ENCODE measurements around the gene ATP10A. TPM values are rescaled to one million over a fixed set of nuclear protein-coding genes. Genes with fewer than 3 reads are reported as not detected.

Gene ATP10A
- total and polyA plus RNA-seq, 2 of the 8 experiments (the other 6 are each of a cell fraction or from before 2014, with no cell fraction given): 2.0 to 2.8 TPM

DNA sequence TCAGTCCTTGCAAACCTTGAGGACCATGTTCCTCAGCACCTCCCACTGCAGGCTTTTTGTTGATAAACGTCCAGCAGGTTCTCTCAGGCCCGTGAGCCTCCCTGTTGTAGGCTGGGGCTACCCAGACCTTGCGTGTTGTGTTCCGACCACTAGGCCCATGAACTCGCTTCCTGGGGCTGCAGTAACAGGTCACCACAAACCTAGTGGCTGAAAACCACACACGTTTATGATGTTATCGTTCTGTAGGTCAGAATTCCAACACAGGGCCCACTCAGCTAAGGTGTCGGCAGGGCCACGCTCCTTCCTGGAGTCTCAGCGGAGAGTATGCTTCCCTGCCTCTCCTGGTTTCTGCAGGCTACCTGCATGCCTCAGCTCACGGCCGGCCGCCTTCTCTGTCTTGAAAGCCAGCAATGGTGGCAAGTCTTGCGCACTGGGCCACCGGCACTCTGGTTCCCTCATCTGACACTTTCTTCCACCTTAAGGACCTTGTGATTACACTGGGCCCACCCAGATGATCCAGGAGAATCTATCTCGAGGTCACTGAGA is 60.8 kb downstream of the ATP10A start:
- H3K4me1 ChIP-seq (replicated peaks in 1 of 4; ENCODE audit: control insufficient read depth in 3 of 4, insufficient read depth in 4 of 4, low read length in 3 of 4): peaks cover 0 to 6% (median 3%) of the 10 kb centered on the region in 4 experiments; a peak in 3 of 7 replicates

More for the DNA sequence above, 60.8 kb downstream of the ATP10A start:
- H3K9ac ChIP-seq (replicated peaks in 1 of 4; ENCODE audit: extremely low read depth in 1 of 4, low read depth in 3 of 4, low read length in 3 of 4): no peak overlapping the region
- CTCF ChIA-PET (ENCODE audit: partially characterized antibody): interaction anchor here (0.7 to 1.9 kb wide), 3 partner anchors 19 to 110 kb away, joined by 3 to 6 read pairs (median 3); no protein-coding TSS in a partner anchor
- DNase-seq (ENCODE audit: low read depth in 1 of 2, low spot score in 2 of 2) (no peak), FAIRE-seq (no peak)
- H3K4me2 ChIP-seq (ENCODE audit: insufficient read depth in 1 of 2, low read depth in 2 of 2, low read length in 2 of 2): no peak overlapping the region
- H4K5ac ChIP-seq (ENCODE audit: insufficient read length, low read depth, low read length): no peak overlapping the region
- H3K23ac ChIP-seq (ENCODE audit: insufficient read length): no peak overlapping the region
- no peak overlapping the region for H4K91ac ChIP-seq (replicated peaks; ENCODE audit: insufficient read length, low read length)
- no peaks in the 10 kb centered on the region for H3K79me2 ChIP-seq (ENCODE audit: control insufficient read depth in 1 of 2, insufficient read depth in 2 of 2, low read length in 2 of 2)
- no peak overlapping the region for H4K8ac ChIP-seq (ENCODE audit: extremely low read depth, insufficient read depth, low read length)
- H3K14ac ChIP-seq (ENCODE audit: insufficient read length): no peak overlapping the region
- H3K56ac ChIP-seq (replicated peaks; ENCODE audit: insufficient read length, low read depth, low read length): no peak overlapping the region
- H3K27ac ChIP-seq (ENCODE audit: low read depth, low read length): no peak overlapping the region
- H3K36me3 ChIP-seq (ENCODE audit: control insufficient read depth in 2 of 4, insufficient read depth in 4 of 4, low read length in 3 of 4): no peaks in the 10 kb centered on the region; a peak in 1 of 8 replicates
- no peaks in the 10 kb centered on the region for H3K27me3 ChIP-seq (replicated peaks in 1 of 4; ENCODE audit: control insufficient read depth in 3 of 4, extremely low read depth in 1 of 4, insufficient read depth in 3 of 4, low read length in 3 of 4)
- no peak overlapping the region for H2BK20ac ChIP-seq (ENCODE audit: low read length)
- no peak overlapping the region for H3K4ac ChIP-seq (replicated peaks; ENCODE audit: insufficient read length, low read depth, low read length)
- H2AK5ac ChIP-seq (ENCODE audit: low read depth, low read length): no peak overlapping the region
- WGBS, 2 experiments (ENCODE audit: extremely low coverage in 1 of 2, insufficient coverage in 1 of 2, insufficient read length in 1 of 2, insufficient replicate concordance in 2 of 2, low coverage in 1 of 2, low lambda C conversion rate in 2 of 2, missing lambda C conversion rate in 1 of 2): 83% methylated on average over 15 of the region's 16 CpGs; no CpG with 5 or more reads in 1 of the 2 experiments
- H2BK5ac ChIP-seq (ENCODE audit: low read depth, low read length): no peak overlapping the region
- 0 out of 2 replicates have a peak overlapping the region, but pooled peaks have one; percentile 9 for H2BK12ac ChIP-seq (ENCODE audit: low read depth, low read length)
- TF ChIP-seq RAD21 (IDR thresholded peaks at IDR 0.05 in 1 of 2, conservative IDR thresholded peaks at IDR 0.05 in 1 of 2; ENCODE audit: low read depth in 2 of 2, low read length in 2 of 2) (no peak), HDAC6 (IDR thresholded peaks at IDR 0.05; ENCODE audit: low read depth, low read length) (no peak), RBBP5 (IDR thresholded peaks at IDR 0.05; ENCODE audit: borderline replicate concordance, low read depth, low read length) (no peak), CHD1 (IDR thresholded peaks at IDR 0.05; ENCODE audit: low read depth, low read length) (no peak), BRCA1 (IDR thresholded peaks at IDR 0.05; ENCODE audit: low read depth, low read length) (no peak), EP300 (IDR thresholded peaks at IDR 0.05; ENCODE audit: borderline replicate concordance in 1 of 2, low read depth in 2 of 2, low read length in 2 of 2) (no peak)
- H3K18ac ChIP-seq (ENCODE audit: extremely low read depth, low read length): no peak overlapping the region
- no peak overlapping the region for H2BK15ac ChIP-seq (ENCODE audit: low read length)
- no peak overlapping the region for H2BK120ac ChIP-seq (replicated peaks; ENCODE audit: low read depth, low read length)
- no peak overlapping the region for H2AFZ ChIP-seq (ENCODE audit: low read length)
- H3K4me3 ChIP-seq (ENCODE audit: extremely low read depth in 1 of 4, insufficient read depth in 2 of 4, low read depth in 3 of 4, low read length in 4 of 4): no peak overlapping the region
- peaks cover 6% of the 10 kb centered on the region; the same call in 1 of the 2 replicates for H3K23me2 ChIP-seq (ENCODE audit: low read depth, low read length)
- POLR2A ChIA-PET (ENCODE audit: partially characterized antibody): interaction anchor here (1.1 to 1.3 kb wide), 2 partner anchors 8 to 12 kb away, joined by 3 to 4 read pairs; no protein-coding TSS in a partner anchor
- no peaks in the 10 kb centered on the region; the same call in 1 of the 2 replicates for H3K79me1 ChIP-seq (ENCODE audit: low read depth, low read length)
- no peaks in the 10 kb centered on the region for H3K9me3 ChIP-seq (ENCODE audit: insufficient read depth in 2 of 2, low read depth in 1 of 2, low read length in 1 of 2)
- H4K20me1 ChIP-seq (replicated peaks in 1 of 2; ENCODE audit: control insufficient read depth in 1 of 2, insufficient read depth in 2 of 2, low read length in 2 of 2): peaks cover 0 to 5% of the 10 kb centered on the region in 2 experiments

All from H1 (cell line).